IgD-negative memory B cell (primary cell): ENCODE results near the gene NFIB. TPM values are rescaled to one million over a fixed set of nuclear protein-coding genes. Genes with fewer than 3 reads are reported as not detected.
A peak's percentile ranks its signal among the peaks of the same experiment; 100 is the strongest.

Experiments
- H3K27ac Mint-ChIP-seq, 3 donors: one replicate each; pipeline ENCODE4 v1.8.0; 2020 to 2022; ENCODE audit warnings: mild to moderate bottlenecking in 3 of 3, mixed read lengths in 3 of 3, moderate library complexity in 1 of 3
- H3K27me3 Mint-ChIP-seq: one replicate; pipeline ENCODE4 v1.8.0; 2021; ENCODE audit warnings: mixed read lengths
- H3K36me3 Mint-ChIP-seq: one replicate; pipeline ENCODE4 v1.8.0; 2020; ENCODE audit warnings: mild to moderate bottlenecking, mixed read lengths
- H3K4me1 Mint-ChIP-seq, 3 donors: one replicate each; pipeline ENCODE4 v1.8.0; 2020 to 2022; ENCODE audit warnings: mixed read lengths in 3 of 3, mild to moderate bottlenecking in 1 of 3
- H3K4me3 Mint-ChIP-seq, 4 donors: one replicate each; pipeline ENCODE4 v1.8.0; 2020 to 2022; ENCODE audit warnings: mild to moderate bottlenecking in 4 of 4, mixed read lengths in 4 of 4, moderate library complexity in 3 of 4
- H3K9me3 Mint-ChIP-seq, 3 donors: one replicate each; pipeline ENCODE4 v1.8.0; 2020 to 2021; ENCODE audit warnings: mixed read lengths in 3 of 3, mild to moderate bottlenecking in 1 of 3
- polyA plus RNA-seq: library from polyadenylated mRNA; unstranded; fragments of 300-500 nt; fragmentation: Illumina TruSeq; gene quantifications from one replicate; pipeline ENCODE4 v1.2.3, GENCODE V29; 2021

The NFIB gene
- polyA plus RNA-seq, 1 donor from 2014 or later, result not detected

DNA sequence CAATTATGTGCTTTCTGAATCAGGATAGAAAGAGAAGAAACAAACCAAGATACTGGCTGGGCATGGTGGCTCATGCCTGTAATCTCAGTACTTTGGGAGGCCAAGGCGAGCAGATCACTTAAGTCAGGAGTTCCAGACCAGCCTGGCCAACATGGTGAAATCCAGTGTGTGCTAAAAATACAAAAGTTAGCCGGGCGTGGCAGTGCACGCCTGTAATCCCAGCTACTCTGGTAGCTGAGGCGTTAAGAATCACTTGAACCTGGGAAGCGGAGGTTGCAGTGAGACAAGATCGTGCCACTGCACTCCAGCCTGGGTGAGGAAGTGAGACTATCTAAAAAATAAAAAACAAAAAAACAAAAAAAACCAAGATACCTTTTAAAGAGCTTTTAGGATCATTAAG, 214.2 kb downstream of the NFIB start:
- Mint-ChIP-seq H3K27me3 (no peaks in the 10 kb centered on the region), H3K4me3 (no peak overlapping the region), H3K36me3 (no peaks in the 10 kb centered on the region), H3K9me3 (peaks cover 0 to 2% (median 0%) of the 10 kb centered on the region in 3 donors), H3K4me1 (no peaks in the 10 kb centered on the region), H3K27ac (no peak overlapping the region)

DNA sequence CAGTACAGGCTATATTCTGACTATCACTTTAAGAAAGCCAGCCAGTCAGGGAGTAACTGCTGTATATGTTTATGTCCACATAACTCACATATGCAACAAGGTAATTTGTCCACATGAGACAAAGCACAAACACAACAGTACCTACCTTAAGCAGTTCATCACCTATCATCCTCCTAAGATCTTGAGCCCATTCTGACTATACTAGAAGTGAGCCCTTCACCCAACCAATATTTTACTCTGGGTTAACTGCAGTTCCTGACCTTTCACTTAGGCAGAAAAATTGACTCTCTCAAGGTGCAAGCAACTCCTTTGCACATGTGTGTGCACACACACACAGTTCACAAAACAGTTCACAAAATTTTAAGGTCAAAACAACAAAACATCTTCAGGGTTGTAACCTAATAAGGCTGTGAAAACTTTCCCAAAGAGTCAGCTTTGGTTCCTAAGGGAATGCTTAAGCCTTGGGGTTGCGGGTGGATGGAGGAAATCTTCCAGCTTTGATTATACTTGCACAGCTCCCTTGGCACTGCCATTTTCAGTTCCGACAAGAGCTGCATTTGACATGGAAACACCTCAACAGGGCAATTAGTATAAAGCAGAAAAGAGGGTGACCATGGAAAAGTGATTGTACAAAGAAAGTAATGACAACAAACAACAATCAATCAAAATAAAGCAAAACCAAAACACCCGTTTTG, 215.3 kb downstream of the NFIB start:
- Mint-ChIP-seq H3K27ac (no peak overlapping the region), H3K4me3 (no peak overlapping the region), H3K27me3 (no peaks in the 10 kb centered on the region)

DNA sequence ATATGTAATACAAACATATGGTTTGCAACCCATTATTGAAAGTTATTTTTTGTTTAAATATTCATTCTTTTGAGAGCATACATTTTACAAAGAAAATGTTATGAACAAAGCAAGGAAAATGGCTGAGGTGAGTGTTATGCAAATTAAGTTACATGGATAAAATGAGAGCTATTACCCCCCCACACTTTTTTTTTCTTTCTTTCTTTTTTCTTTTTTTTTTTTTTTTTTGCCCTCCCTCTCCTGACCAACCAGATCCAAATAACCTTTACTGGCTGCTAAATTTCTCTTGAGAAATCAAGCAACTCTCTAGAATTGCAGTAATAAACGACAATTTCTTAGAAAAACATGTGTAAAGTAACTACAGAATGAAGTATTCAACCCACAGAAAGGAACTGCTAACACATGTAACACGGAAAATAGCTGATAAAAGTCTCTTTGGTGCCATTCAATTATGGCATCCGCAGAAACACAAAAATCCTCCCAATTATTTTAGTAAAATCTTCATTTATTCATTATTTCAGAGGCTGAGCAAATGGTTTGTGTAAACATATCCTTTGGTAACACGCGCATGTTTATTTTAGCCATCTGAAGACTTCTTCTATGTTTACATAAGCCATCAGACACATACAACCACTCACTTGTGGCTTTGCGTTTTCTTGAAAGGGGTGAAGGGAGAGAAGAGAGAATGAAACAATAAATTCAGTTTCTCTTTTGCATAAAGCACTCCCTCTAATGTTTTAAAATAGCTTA, 216.1 kb downstream of the NFIB start:
- Mint-ChIP-seq H3K27ac (no peak overlapping the region), H3K36me3 (no peaks in the 10 kb centered on the region), H3K27me3 (no peaks in the 10 kb centered on the region), H3K4me1 (no peaks in the 10 kb centered on the region), H3K9me3 (peaks cover 0 to 2% (median 0%) of the 10 kb centered on the region in 3 donors), H3K4me3 (no peak overlapping the region)

More for the DNA sequence above, 215.3 kb downstream of the NFIB start:
- no peaks in the 10 kb centered on the region for H3K4me1 Mint-ChIP-seq
- H3K36me3 Mint-ChIP-seq, result no peaks in the 10 kb centered on the region
- H3K9me3 Mint-ChIP-seq, result peaks cover 0 to 2% (median 0%) of the 10 kb centered on the region in 3 donors

DNA sequence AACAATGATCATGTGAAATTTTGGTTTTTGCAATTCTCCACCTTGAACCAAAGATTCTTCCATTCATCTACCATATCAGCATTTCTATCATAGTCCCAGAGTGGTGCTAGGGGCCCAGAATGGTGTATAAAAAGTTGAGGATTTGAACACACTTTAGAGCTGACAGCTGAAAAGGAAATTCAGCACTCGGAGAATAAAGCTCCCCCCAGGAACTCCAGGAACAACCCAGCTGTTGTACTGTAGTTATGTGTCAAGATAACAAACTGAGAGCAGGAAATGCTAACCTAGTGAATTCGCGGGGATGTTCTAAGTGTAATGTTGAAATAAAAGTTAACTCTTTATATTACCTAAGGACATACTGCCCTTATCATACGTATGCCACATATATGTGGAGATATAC, 216.7 kb downstream of the NFIB start:
- H3K27ac Mint-ChIP-seq, result no peak overlapping the region
- no peaks in the 10 kb centered on the region for H3K4me1 Mint-ChIP-seq
- H3K4me3 Mint-ChIP-seq, result no peak overlapping the region
- H3K27me3 Mint-ChIP-seq, result no peaks in the 10 kb centered on the region
- H3K36me3 Mint-ChIP-seq, result no peaks in the 10 kb centered on the region
- H3K9me3 Mint-ChIP-seq, result peaks cover 0 to 2% (median 0%) of the 10 kb centered on the region in 3 donors

DNA sequence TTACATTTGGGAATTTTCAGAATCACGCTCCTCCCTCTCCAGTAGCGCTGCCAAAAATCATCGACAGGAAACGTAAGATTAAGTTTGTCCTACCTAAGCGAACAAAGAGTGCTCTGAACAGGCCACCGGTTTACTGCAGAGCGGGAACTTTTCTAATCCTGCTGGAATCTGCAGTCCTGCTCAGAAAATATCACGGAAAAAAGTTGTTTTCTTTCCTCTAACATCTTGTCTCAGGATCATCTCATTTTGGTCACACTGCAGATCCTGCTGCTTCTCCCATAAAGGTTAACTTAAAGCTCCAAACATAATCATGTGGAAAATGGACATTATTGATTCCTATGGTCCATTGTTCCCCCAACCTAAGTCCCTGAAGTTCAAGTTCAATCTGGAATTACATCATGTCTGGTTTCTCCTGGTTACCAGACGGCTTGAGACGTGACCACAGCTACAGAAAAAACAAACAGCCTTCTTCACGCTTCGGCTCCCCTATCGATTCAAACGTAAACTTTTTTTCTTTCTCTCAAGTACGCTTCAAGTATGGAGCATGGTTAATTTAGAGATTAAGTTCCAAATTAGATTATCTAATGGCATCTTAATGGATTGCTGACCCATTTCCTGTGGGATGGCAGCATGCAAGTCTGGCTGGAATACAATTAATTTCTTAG, 217.6 kb downstream of the NFIB start:
- Mint-ChIP-seq H3K4me1 (no peaks in the 10 kb centered on the region), H3K27me3 (no peaks in the 10 kb centered on the region), H3K36me3 (no peaks in the 10 kb centered on the region)

DNA sequence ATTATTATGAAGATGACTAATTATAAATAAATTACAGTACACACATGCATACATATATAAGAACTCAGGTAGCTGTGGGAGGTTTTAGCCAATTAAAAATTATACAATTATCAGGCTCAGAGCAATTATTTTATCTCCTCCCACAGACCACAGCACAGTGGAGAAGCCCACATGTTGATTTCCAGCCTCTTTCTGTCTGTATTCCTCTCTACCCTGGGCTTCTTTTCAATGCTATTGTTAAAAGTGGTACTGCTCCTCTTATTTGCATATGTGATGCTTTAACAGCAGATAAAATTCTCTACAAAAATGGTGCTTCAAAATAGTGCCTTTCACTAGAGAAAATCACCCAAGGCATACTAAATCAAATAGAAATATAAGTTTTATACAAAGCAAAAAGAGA, 218.7 kb downstream of the NFIB start:
- peaks cover 0 to 2% (median 0%) of the 10 kb centered on the region in 3 donors for H3K9me3 Mint-ChIP-seq
- no peaks in the 10 kb centered on the region for H3K36me3 Mint-ChIP-seq
- no peaks in the 10 kb centered on the region for H3K4me1 Mint-ChIP-seq
- no peak overlapping the region for H3K4me3 Mint-ChIP-seq
- H3K27me3 Mint-ChIP-seq, result no peaks in the 10 kb centered on the region
- no peak overlapping the region for H3K27ac Mint-ChIP-seq

More for the DNA sequence above, 217.6 kb downstream of the NFIB start:
- Mint-ChIP-seq H3K9me3 (peaks cover 0 to 2% (median 0%) of the 10 kb centered on the region in 3 donors), H3K27ac (no peak overlapping the region), H3K4me3 (no peak overlapping the region)

DNA sequence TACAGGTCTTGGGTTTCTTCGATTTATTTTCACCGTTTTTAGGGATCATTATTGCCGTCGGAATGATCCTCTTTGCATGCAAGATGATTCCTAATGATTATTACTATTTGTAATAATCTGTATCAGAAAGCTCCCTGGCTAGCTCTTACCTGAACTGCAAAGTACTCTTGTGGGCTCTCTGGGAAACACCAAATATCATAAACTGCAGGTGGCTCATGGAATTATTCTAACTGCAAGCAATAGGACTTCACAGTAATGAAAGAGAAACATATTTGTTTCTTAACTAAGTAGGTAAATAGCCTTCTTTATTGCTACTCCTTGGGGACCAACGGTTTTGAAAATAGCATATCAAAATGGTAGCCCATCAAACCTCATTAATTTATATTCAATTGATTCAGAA, 219.4 kb downstream of the NFIB start:
- no peaks in the 10 kb centered on the region for H3K27me3 Mint-ChIP-seq
- peaks cover 0 to 2% (median 0%) of the 10 kb centered on the region in 3 donors for H3K9me3 Mint-ChIP-seq
- no peaks in the 10 kb centered on the region for H3K36me3 Mint-ChIP-seq
- no peak overlapping the region for H3K4me3 Mint-ChIP-seq
- no peaks in the 10 kb centered on the region for H3K4me1 Mint-ChIP-seq
- H3K27ac Mint-ChIP-seq, result no peak overlapping the region

DNA sequence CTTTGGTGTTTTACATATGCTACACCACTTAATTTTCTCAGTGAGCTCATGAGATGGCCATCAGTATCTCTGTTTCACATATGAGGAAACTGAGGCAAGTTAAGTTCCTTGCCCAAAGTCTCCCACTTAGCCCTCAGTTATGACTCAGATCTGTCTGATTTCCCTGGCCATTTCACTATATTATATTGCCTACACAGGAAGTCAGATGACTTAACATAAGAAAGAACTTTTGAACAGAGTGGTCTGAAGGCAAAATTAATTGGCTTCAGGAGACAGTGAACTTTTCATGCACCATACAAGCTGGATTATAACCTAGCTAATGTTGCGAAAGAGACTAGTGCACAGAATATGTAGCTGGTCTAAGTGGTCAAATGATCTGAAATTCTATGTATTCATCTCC, 221.6 kb downstream of the NFIB start:
- Mint-ChIP-seq H3K36me3 (no peaks in the 10 kb centered on the region), H3K4me1 (no peaks in the 10 kb centered on the region), H3K4me3 (no peak overlapping the region), H3K27me3 (no peaks in the 10 kb centered on the region), H3K27ac (no peak overlapping the region), H3K9me3 (peaks cover 0 to 2% (median 0%) of the 10 kb centered on the region in 3 donors)

DNA sequence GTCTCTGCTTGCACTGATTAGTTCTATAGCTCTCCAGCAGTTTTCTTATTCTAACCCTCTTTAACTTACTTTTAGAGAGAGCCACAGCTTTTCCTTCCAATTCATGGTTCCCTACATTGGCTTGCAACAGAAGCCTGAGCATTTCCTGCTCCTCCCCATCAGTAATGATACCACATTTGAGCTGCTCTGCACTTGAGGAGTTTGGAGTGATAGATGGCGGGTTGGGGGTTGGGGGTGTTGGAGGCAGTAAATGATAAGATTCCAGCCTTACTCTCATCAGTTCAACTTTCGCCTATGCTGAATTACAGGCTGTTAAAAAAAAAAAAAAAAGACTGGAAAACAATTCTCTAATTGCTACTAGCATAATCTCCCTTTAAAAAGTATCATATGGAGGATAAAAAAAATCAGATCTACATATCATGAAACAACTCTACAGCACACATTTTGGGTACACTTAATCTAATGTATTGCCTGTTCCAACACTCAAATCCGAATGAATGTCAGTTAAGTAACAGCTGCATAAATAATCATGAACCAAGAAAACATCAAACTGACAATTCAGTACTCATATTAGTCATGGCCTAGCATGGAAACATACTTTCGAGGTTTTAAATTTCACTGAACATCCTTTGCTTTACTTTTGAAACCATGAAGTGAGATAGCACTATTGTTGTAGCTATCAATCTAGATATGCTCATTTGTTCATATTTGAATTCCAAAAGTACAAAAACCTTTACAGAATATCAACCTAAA, 224.7 kb downstream of the NFIB start:
- Mint-ChIP-seq H3K27ac (no peak overlapping the region), H3K36me3 (no peaks in the 10 kb centered on the region), H3K27me3 (no peaks in the 10 kb centered on the region), H3K4me1 (no peaks in the 10 kb centered on the region), H3K9me3 (no peaks in the 10 kb centered on the region), H3K4me3 (no peak overlapping the region)

DNA sequence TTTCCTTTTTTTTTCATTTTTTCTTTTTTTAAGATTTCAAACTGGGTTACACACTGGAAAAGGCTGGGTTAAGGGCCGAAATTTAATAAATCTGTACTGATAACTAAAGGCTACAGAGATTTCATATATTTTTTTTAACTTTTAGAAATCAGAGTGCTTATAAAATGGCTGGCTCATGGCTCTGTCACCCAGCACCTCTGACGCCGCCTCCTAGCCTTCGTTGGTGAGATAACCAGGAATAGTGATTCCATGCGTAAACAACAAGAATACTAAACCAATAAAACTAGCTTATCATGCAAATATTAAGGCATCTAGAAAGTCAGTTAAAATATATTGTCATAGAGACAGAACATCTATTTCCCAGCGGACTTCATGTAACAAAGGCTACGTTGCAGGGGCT, 226.4 kb downstream of the NFIB start:
- Mint-ChIP-seq H3K36me3 (no peaks in the 10 kb centered on the region), H3K4me3 (peak overlapping the region in 1 of 4 donors; percentile 39), H3K4me1 (no peaks in the 10 kb centered on the region), H3K27ac (no peak overlapping the region), H3K27me3 (no peaks in the 10 kb centered on the region), H3K9me3 (no peaks in the 10 kb centered on the region)

DNA sequence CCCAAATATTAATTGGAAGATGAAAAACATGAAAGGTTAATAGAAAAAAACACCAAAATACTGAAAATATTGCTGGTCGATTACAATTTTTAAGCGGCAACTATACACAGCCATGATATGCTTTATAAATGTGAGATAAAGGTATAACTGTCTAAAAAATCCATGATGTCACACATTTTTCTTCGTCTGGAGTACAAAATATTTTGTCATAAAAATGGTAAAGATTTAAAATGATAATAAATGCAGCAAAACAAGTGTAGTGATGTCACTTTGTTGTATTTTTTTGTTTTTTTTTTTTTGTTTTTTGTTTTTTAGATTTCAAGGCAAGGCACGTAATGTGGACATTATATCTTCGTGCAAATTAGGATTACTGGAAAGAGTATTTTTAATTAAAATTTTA, 227.4 kb downstream of the NFIB start:
- H3K27ac Mint-ChIP-seq, result no peak overlapping the region
- H3K4me1 Mint-ChIP-seq, result no peaks in the 10 kb centered on the region
- no peaks in the 10 kb centered on the region for H3K9me3 Mint-ChIP-seq
- H3K27me3 Mint-ChIP-seq, result no peaks in the 10 kb centered on the region
- H3K36me3 Mint-ChIP-seq, result no peaks in the 10 kb centered on the region
- no peak overlapping the region for H3K4me3 Mint-ChIP-seq

DNA sequence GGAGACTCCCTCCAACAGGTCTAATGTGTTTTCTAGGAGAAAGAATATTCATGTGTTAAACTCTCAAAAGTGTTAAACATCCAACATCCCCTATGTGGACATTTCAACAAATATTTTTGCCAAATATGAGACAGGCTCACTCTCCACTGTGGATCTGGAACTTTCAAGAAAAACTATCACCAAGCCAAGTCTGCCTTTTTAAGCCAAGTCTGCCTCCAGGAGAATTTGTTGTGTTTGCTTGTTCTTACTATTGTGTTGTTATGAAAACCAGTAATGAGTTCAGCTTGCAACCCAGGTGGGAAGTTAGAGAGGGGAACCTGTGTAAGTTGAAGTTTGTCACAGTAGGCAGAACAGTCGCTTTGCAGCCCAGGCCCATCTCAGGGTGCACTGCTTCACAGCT, 228.1 kb downstream of the NFIB start:
- H3K4me3 Mint-ChIP-seq, result no peak overlapping the region
- no peaks in the 10 kb centered on the region for H3K36me3 Mint-ChIP-seq
- no peaks in the 10 kb centered on the region for H3K27me3 Mint-ChIP-seq
- no peaks in the 10 kb centered on the region for H3K9me3 Mint-ChIP-seq
- no peaks in the 10 kb centered on the region for H3K4me1 Mint-ChIP-seq
- H3K27ac Mint-ChIP-seq, result no peak overlapping the region

DNA sequence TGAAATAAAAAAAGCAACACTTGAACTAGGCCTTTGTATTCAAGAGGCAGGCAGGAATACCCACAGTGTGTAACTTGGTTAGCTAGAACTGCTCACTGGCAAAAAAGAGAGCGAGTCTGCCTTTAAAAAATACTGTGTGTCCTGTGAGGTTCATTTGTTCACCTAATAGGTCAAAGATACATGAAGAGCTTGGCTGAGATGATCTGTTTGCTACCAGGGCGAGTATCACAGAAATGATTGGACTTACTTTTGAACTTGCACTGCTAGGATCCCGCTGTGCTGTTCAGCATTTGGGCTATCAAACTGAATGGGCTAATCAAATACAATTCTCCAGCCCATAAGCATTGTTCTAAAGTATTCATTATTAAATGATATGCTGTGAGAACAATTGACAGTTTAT, 229.1 kb downstream of the NFIB start:
- H3K27me3 Mint-ChIP-seq, result no peaks in the 10 kb centered on the region
- no peak overlapping the region for H3K27ac Mint-ChIP-seq
- no peaks in the 10 kb centered on the region for H3K4me1 Mint-ChIP-seq
- no peaks in the 10 kb centered on the region for H3K9me3 Mint-ChIP-seq
- H3K36me3 Mint-ChIP-seq, result no peaks in the 10 kb centered on the region
- no peak overlapping the region for H3K4me3 Mint-ChIP-seq

DNA sequence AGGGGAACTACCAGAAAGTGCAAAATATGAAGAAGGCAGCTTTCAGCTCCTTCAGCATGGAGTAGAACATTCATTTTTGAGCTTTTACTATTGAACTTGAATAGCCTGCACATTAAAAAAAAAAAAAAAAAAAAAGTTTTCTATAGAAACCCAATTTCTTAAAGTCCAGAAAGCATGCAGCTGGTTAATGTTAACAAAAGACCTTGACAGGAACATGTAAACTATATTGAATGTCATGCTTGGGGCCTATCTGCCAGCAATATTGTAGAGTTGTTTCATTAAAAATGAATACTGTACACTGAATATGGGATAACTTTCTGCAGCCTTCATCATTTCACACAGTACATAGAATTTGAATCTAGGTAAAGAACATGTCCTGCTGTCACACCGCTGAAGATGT, 230.6 kb downstream of the NFIB start:
- H3K27ac Mint-ChIP-seq, result peak overlapping the region in 1 of 3 donors; percentile 54
- H3K4me3 Mint-ChIP-seq, result no peak overlapping the region
- H3K27me3 Mint-ChIP-seq, result no peaks in the 10 kb centered on the region
- no peaks in the 10 kb centered on the region for H3K36me3 Mint-ChIP-seq
- no peaks in the 10 kb centered on the region for H3K4me1 Mint-ChIP-seq
- H3K9me3 Mint-ChIP-seq, result peaks cover 0 to 3% (median 2%) of the 10 kb centered on the region in 3 donors

DNA sequence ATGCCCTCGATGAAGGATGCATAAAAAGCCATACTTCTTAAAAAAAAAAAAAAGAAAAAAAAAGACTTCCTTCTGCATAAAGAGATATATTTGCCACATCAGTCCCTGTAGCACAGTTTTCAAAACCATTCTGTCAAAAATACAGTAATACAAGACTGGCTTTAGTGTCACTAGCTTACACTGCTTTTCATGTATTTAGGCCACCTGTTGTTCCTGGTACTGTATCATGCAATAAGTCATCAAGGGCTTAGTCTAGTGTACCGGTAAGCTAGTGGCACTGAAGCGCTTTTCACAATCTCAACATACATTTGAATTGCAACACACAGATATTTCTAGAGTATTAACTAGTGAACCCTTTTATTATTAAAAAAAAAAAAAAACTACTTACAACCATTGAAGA, 231.2 kb downstream of the NFIB start:
- Mint-ChIP-seq H3K27ac (no peak overlapping the region), H3K27me3 (no peaks in the 10 kb centered on the region), H3K36me3 (no peaks in the 10 kb centered on the region), H3K4me1 (no peaks in the 10 kb centered on the region), H3K9me3 (peaks cover 0 to 3% (median 2%) of the 10 kb centered on the region in 3 donors), H3K4me3 (no peak overlapping the region)
